Transverse colon (tissue), 4 donors: Measurements from ENCODE around the gene CACNA1B. TPM values are rescaled to one million over a fixed set of nuclear protein-coding genes. Genes with fewer than 3 reads are reported as not detected.

Experiments used
- DNase-seq: peaks from one replicate; pipeline ENCODE4 v3.0.0-alpha.2; 2019
- H3K27ac ChIP-seq, 4 donors: fragments of 200-600 bp; sonication (generic); 2 replicates each; pipeline ENCODE4 v1.5.1; 2016 to 2018; ENCODE audit warnings: inconsistent platforms in 4 of 4
- H3K27me3 ChIP-seq: fragments of 200-600 bp; sonication (generic); 2 replicates; pipeline ENCODE4 v1.5.1; 2017; ENCODE audit warnings: inconsistent platforms
- H3K36me3 ChIP-seq, 4 donors: fragments of 200-600 bp; sonication (generic); 2 replicates each; pipeline ENCODE4 v1.5.1; 2017 to 2019; ENCODE audit warnings: inconsistent platforms in 4 of 4
- H3K4me1 ChIP-seq, 4 donors: fragments of 200-600 bp; sonication (generic); 2 replicates each; pipeline ENCODE4 v1.5.1; 2017 to 2020; ENCODE audit warnings: inconsistent platforms in 4 of 4
- H3K4me3 ChIP-seq, 4 donors: fragments of 200-600 bp; sonication (generic); 1 replicate in 1 of 4; 2 replicates in 3 of 4; pipeline versions ENCODE4 v1.5.1 to v1.6.1; 2017 to 2019; ENCODE audit warnings: inconsistent platforms in 4 of 4
- H3K9me3 ChIP-seq, 2 donors: fragments of 200-600 bp; sonication (generic); 2 replicates each; pipeline ENCODE4 v1.5.1; 2017 to 2019; ENCODE audit warnings: inconsistent platforms in 2 of 2
- EP300 ChIP-seq: sonication (generic); formaldehyde crosslinking; IDR thresholded peaks from one replicate; pipeline ENCODE4 v1.6.1; 2017; ENCODE audit warnings: antibody characterized with exemption, low read depth
- POLR2A ChIP-seq: fragments of 450-650 bp; IDR thresholded peaks from one replicate; pipeline ENCODE4 v1.6.1; 2016; ENCODE audit warnings: antibody characterized with exemption, mild to moderate bottlenecking, moderate library complexity
- POLR2AphosphoS5 ChIP-seq, 3 donors: sonication (generic); formaldehyde crosslinking; IDR thresholded peaks; one replicate each; pipeline ENCODE4 v1.6.1; 2016; ENCODE audit warnings: antibody characterized with exemption in 3 of 3
- WGBS, 2 donors: methylation state at CpG; one replicate each; pipeline ENCODE4 v1.1.5; 2018; ENCODE audit warnings: low coverage in 1 of 2; 5-methylcytosine and 5-hydroxymethylcytosine counted together
- in situ Hi-C, 4 donors: fragments of 200-750 bp; cut with MboI; loops; one replicate each; pipeline versions ENCODE4 v1.15.0 to v1.15.1; 2017; ENCODE audit warnings: low sequenced_read_pairs in 3 of 4, low pct_ligation_motif_present in 1 of 4, low pct_unique_long_range_greater_than_20kb in 1 of 4
- intact Hi-C: fragments of 100-400 bp; cut with DNase I; formaldehyde crosslinking; loops from one replicate; pipeline ENCODE4 v1.15.1; 2023; ENCODE audit warnings: low total_unique reads
- total RNA-seq, 4 donors: library from RNA; depleted of rRNA; stranded (reverse); fragments of >200 nt; gene quantifications; one replicate each; pipeline ENCODE4 v1.1.0, GENCODE V29; 2016
- TF ChIP-seq, protein P1 (sequence below), 5 experiments: fragments of 200-600 bp in 3 of 5; fragments of 450-650 bp in 2 of 5; sonication (generic) in 3 of 5; IDR thresholded peaks; 1 replicate in 2 of 5; 2 replicates in 3 of 5; pipeline ENCODE4 v1.5.1; 2016 to 2017; ENCODE audit warnings: antibody characterized with exemption in 5 of 5, inconsistent platforms in 3 of 5, mild to moderate bottlenecking in 2 of 5, moderate library complexity in 1 of 5

CACNA1B gene
- total RNA-seq, 4 donors from 2014 or later = 0.27 to 0.40 (median 0.35) TPM

DNA sequence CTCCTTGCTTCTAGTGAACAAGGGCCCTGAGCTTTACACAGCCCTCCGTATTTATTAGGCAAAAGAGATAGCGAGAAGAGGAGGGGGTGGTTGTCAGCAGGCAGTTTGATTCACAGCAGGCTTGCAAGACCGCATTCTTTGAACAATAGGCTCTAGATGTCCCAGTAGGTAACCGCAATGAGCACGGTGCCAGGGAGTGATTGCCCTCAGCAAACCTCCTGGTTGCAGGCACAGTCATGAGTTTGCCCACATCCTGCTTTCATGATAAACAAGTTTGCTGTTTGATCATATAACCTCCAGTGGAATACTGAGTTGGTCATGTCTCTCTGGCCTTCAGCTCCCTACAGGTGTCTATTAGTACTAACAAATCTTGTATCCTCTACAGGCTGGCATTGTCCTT, 66.1 kb downstream of the CACNA1B start:
- no peaks in the 10 kb centered on the region for H3K36me3 ChIP-seq
- intact Hi-C loops (no loop called here), in situ Hi-C loops (no loop called here)
- H3K9me3 ChIP-seq = peaks cover 15 to 24% of the 10 kb centered on the region in 2 donors
- WGBS, 2 donors = 89% methylated on average over 5 of the region's 5 CpGs; no CpG with 5 or more reads in 1 of the 2 donors
- TF ChIP-seq EP300 (no peak), POLR2AphosphoS5 (IDR thresholded peaks at IDR 0.05) (no peak), POLR2A (no peak)
- TF ChIP-seq, protein P1, sequence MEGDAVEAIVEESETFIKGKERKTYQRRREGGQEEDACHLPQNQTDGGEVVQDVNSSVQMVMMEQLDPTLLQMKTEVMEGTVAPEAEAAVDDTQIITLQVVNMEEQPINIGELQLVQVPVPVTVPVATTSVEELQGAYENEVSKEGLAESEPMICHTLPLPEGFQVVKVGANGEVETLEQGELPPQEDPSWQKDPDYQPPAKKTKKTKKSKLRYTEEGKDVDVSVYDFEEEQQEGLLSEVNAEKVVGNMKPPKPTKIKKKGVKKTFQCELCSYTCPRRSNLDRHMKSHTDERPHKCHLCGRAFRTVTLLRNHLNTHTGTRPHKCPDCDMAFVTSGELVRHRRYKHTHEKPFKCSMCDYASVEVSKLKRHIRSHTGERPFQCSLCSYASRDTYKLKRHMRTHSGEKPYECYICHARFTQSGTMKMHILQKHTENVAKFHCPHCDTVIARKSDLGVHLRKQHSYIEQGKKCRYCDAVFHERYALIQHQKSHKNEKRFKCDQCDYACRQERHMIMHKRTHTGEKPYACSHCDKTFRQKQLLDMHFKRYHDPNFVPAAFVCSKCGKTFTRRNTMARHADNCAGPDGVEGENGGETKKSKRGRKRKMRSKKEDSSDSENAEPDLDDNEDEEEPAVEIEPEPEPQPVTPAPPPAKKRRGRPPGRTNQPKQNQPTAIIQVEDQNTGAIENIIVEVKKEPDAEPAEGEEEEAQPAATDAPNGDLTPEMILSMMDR (IDR thresholded peaks at IDR 0.05) = no peak
- H3K4me1 ChIP-seq = no peaks in the 10 kb centered on the region
- no peak overlapping the region for H3K27ac ChIP-seq
- DNase-seq = no peak
- H3K27me3 ChIP-seq = no peaks in the 10 kb centered on the region
- no peak overlapping the region for H3K4me3 ChIP-seq

- intact Hi-C loops (no loop called here), in situ Hi-C loops (no loop called here)
- TF ChIP-seq POLR2AphosphoS5 (IDR thresholded peaks at IDR 0.05) (no peak), EP300 (no peak)
- TF ChIP-seq, protein P1 (IDR thresholded peaks at IDR 0.05) = no peak
- Histone ChIP-seq H3K4me1 (no peaks in the 10 kb centered on the region), H3K9me3 (peaks cover 15 to 24% of the 10 kb centered on the region in 2 donors), H3K27ac (no peak overlapping the region), H3K36me3 (no peaks in the 10 kb centered on the region), H3K27me3 (no peaks in the 10 kb centered on the region), H3K4me3 (no peak overlapping the region)
- DNase-seq = no peak
- 85 to 89% methylated on average over 4 of the region's 4 CpGs for WGBS, 2 donors
These were observed 68.0 kb downstream of the CACNA1B start for GRCh38 chr9:137945581-137945980.

GRCh38 chr9:137946993-137947392, 69.4 kb downstream of the CACNA1B start:
- intact Hi-C loops = no loop called here
- in situ Hi-C loops = no loop called here
- TF ChIP-seq, protein P1 (IDR thresholded peaks at IDR 0.05) = no peak
- TF ChIP-seq EP300 (no peak), POLR2AphosphoS5 (IDR thresholded peaks at IDR 0.05) (no peak), POLR2A (no peak)

DNA sequence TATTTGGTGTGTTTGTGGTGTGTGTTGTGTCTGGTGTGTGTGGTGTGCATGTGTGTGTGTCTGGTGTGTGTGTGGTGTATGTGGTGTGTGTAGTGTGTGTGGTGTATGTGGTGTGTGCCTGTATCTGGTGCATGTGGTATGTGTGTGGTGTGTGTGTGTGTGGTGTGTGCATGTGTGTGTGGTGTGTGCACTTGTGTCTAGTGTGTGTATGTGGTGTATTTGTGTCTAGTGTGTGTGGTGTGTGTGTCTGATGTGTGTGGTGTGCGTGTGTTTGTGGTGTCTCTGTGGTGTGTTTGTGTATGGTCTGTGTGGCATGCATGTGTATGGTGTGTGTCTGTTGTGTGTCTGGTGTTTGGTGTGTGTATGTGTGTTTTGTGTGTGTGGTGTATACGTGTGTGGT, 71.1 kb downstream of the CACNA1B start:
- in situ Hi-C loops = no loop called here

More at GRCh38 chr9:137946993-137947392, 69.4 kb downstream of the CACNA1B start:
- H3K9me3 ChIP-seq = peaks cover 15 to 24% of the 10 kb centered on the region in 2 donors
- H3K27ac ChIP-seq = no peak overlapping the region
- DNase-seq = no peak
- no peaks in the 10 kb centered on the region for H3K36me3 ChIP-seq
- H3K4me1 ChIP-seq = no peaks in the 10 kb centered on the region
- WGBS, 2 donors = 69% methylated on average over 2 of the region's 2 CpGs; no CpG with 5 or more reads in 1 of the 2 donors
- H3K4me3 ChIP-seq = no peak overlapping the region
- no peaks in the 10 kb centered on the region for H3K27me3 ChIP-seq

More for the DNA sequence above, 71.1 kb downstream of the CACNA1B start:
- 85 to 88% methylated on average over 2 of the region's 2 CpGs for whole genome bisulfite sequencing, 2 donors
- Histone ChIP-seq H3K36me3 (no peaks in the 10 kb centered on the region), H3K9me3 (peaks cover 15 to 24% of the 10 kb centered on the region in 2 donors), H3K27ac (no peak overlapping the region), H3K4me1 (no peaks in the 10 kb centered on the region), H3K27me3 (no peaks in the 10 kb centered on the region), H3K4me3 (no peak overlapping the region)
- no peak for DNase-seq
- TF ChIP-seq POLR2A (no peak), POLR2AphosphoS5 (IDR thresholded peaks at IDR 0.05) (no peak), EP300 (no peak)
- TF ChIP-seq, protein P1 (IDR thresholded peaks at IDR 0.05) = no peak
- intact Hi-C loops = no loop called here
